Ovary (tissue), 9 donors: ENCODE data around the gene C2CD3. TPM values are rescaled to one million over a fixed set of nuclear protein-coding genes. Genes with fewer than 3 reads are reported as not detected.

Experiments
- DNase-seq, 5 donors: peaks; one replicate each; pipeline ENCODE4 v3.0.0-alpha.2; 2019 to 2020
- H3K27ac ChIP-seq, 2 donors: fragments of 200-600 bp; one replicate each; pipeline versions ENCODE4 v1.5.1 to v1.8.0; 2019 to 2022
- H3K27me3 ChIP-seq: fragments of 200-600 bp; one replicate; pipeline ENCODE4 v1.8.0; 2022
- H3K36me3 ChIP-seq: fragments of 200-600 bp; sonication (generic); one replicate; pipeline ENCODE4 v1.5.1; 2019
- H3K4me1 ChIP-seq: one replicate; pipeline ENCODE4 v1.8.1; 2013; ENCODE audit warnings: mild to moderate bottlenecking, moderate library complexity; ENCODE audit not compliant: insufficient read depth
- H3K4me3 ChIP-seq: fragments of 200-600 bp; sonication (generic); one replicate; pipeline ENCODE4 v1.5.1; 2017
- H3K9me3 ChIP-seq, 2 donors: fragments of 200-600 bp in 1 of 2; sonication (generic) in 1 of 2; one replicate each; pipeline versions ENCODE4 v1.5.1 to v1.8.1; 2013 to 2019; ENCODE audit warnings: mild to moderate bottlenecking in 1 of 2, moderate library complexity in 1 of 2
- EP300 ChIP-seq: sonication (generic); formaldehyde crosslinking; IDR thresholded peaks from one replicate; pipeline ENCODE4 v1.6.1; 2017; ENCODE audit warnings: antibody characterized with exemption
- POLR2A ChIP-seq: fragments of 450-650 bp; IDR thresholded peaks from one replicate; pipeline ENCODE4 v1.6.1; 2017; ENCODE audit warnings: antibody characterized with exemption, mild to moderate bottlenecking, moderate library complexity
- WGBS, 3 donors: extraction: QIAGEN DNeasy Blood & Tissue Kit in 1 of 3; methylation state at CpG; one replicate each; pipeline versions ENCODE4 v1.1.5 to v1.1.7; 2013 to 2017; 5-methylcytosine and 5-hydroxymethylcytosine counted together
- intact Hi-C, 4 donors: fragments of 100-400 bp; cut with DNase I; formaldehyde crosslinking; loops; one replicate each; pipeline versions ENCODE4 v1.11.0 to v1.15.1; 2022 to 2023
- polyA plus RNA-seq, 2 donors: library from polyadenylated mRNA; stranded (reverse); fragments of 200-250 nt in 1 of 2; fragments of 350-450 nt in 1 of 2; fragmentation: Illumina TruSeq in 1 of 2; extraction: RNeasy Lipid Tissue Mini Kit (QIAGEN cat#74804) in 1 of 2; gene quantifications; one replicate each; pipeline ENCODE4 v1.2.3, GENCODE V29; 2013 to 2014
- total RNA-seq, 7 donors: library from RNA; depleted of rRNA in 2 of 7; stranded (reverse); fragments of >200 nt in 2 of 7; fragmentation: NEBNext Ultra II Directional in 3 of 7; extraction: Animal tissue kit (Norgen Biotek cat#: 25700) in 3 of 7; gene quantifications; one replicate each; pipeline versions ENCODE4 v1.1.0 to v1.2.4, GENCODE V29; 2016 to 2023
- TF ChIP-seq, protein P1 (sequence below), 3 donors: fragments of 450-650 bp in 2 of 3; fragments of 200-600 bp in 1 of 3; IDR thresholded peaks; one replicate each; pipeline versions ENCODE4 v1.5.1 to v1.8.0; 2016 to 2022; ENCODE audit warnings: antibody characterized with exemption in 3 of 3, mild to moderate bottlenecking in 1 of 3
- donor health status: DM: no; HTN: no; CAD: no; lungs with moderate emphysema.
- donor health status: DM: no; HTN: no; CAD: no.
- donor health status: Bipolar disorder and iron deficiency.
- donor health status: DM: yes; HTN: yes; CAD: no.
- donor health status: DM: no; HTN: no; CAD: no.
- donor health status: DM: yes; HTN: yes; CAD: no.

C2CD3 gene
- total and polyA plus RNA-seq, 9 donors, result 9.3 to 33.5 (median 17.5) TPM

DNA sequence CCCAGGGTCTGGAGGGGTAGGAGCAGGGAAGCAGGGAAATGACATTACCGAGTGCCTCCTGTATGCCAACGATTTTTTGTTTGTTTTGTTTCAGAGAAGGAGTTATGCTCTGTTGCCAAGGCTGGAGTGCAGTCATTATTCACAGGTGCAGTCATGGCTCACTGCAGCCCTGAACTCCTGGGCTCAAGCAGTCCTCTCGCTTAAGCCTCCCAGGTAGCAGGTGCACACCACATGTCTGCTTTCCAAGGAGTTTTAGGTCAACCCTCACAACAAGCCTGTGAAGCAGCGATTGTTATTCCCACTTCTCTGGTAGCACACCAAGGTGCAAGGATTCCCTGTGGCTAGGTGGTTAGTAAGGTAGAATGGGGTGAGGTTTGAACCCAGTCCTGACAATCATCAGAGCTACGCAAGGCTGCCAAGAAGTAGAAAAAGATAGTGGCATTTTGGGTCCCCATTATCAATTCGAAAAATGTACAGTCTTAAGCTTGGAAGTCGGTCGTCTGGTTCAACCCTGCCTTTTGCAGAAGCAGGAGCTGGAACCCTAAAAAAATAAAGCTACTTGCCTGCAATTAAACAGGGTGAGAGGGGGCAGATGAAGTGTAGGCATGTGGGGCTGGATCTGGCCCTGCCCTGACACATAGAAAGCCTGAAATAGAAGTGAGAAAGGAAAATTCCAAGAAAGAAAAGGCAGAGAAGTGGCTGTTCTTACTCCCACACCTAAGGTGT lies 171.1 kb downstream of the C2CD3 start:
- no peaks in the 10 kb centered on the region for H3K9me3 ChIP-seq
- intact Hi-C loops, result no loop called here
- no peak for DNase-seq
- WGBS, 3 donors, result 79 to 83% (median 79%) methylated on average over 8 of the region's 8 CpGs
- H3K27ac ChIP-seq, result no peak overlapping the region
- TF ChIP-seq, protein P1, sequence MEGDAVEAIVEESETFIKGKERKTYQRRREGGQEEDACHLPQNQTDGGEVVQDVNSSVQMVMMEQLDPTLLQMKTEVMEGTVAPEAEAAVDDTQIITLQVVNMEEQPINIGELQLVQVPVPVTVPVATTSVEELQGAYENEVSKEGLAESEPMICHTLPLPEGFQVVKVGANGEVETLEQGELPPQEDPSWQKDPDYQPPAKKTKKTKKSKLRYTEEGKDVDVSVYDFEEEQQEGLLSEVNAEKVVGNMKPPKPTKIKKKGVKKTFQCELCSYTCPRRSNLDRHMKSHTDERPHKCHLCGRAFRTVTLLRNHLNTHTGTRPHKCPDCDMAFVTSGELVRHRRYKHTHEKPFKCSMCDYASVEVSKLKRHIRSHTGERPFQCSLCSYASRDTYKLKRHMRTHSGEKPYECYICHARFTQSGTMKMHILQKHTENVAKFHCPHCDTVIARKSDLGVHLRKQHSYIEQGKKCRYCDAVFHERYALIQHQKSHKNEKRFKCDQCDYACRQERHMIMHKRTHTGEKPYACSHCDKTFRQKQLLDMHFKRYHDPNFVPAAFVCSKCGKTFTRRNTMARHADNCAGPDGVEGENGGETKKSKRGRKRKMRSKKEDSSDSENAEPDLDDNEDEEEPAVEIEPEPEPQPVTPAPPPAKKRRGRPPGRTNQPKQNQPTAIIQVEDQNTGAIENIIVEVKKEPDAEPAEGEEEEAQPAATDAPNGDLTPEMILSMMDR (IDR thresholded peaks at IDR 0.05), result no peak
- TF ChIP-seq EP300 (no peak), POLR2A (no peak)
- no peaks in the 10 kb centered on the region for H3K36me3 ChIP-seq
- H3K4me3 ChIP-seq, result no peak overlapping the region
- H3K27me3 ChIP-seq, result no peaks in the 10 kb centered on the region
- no peaks in the 10 kb centered on the region for H3K4me1 ChIP-seq

GRCh38 chr11:73998846-73999575 lies 171.8 kb downstream of the C2CD3 start:
- H3K4me1 ChIP-seq, result no peaks in the 10 kb centered on the region
- no peaks in the 10 kb centered on the region for H3K9me3 ChIP-seq
- H3K27ac ChIP-seq, result no peak overlapping the region
- TF ChIP-seq, protein P1 (IDR thresholded peaks at IDR 0.05), result no peak
- TF ChIP-seq EP300 (no peak), POLR2A (no peak)
- WGBS, 3 donors, result 90 to 96% (median 92%) methylated on average over 13 of the region's 13 CpGs
- intact Hi-C loops, result no loop called here
- no peak for DNase-seq
- no peaks in the 10 kb centered on the region for H3K27me3 ChIP-seq
- H3K4me3 ChIP-seq, result no peak overlapping the region
- no peaks in the 10 kb centered on the region for H3K36me3 ChIP-seq

DNA sequence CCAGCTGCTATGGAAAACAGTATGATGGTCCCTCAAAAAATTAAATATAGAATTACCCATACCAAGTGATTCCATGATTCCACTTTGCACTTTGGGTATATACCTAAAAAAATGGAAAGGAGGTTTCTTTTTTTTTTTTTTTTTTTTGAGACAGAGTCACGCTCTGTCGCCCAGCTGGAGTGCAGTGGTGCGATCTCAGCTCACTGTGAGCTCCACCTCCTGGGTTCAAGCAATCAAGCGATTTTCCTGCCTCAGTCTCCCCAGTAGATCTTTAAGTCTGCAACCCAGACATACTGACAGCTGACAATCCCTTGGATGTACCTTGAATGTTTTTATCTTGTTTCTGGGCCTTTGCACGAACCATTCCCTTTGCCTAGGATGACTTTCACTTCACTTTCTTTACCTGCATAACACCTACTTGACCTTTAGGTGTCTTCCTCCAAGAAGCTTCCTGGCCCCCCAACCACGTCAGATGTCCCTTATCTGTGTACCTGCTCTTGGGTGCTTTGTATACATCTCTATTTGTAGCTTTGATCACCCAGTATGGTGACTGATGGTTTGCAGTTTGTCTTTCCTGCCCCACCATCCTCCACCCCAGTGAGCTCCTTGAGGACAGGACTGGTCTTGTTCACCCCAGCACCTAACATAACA lies 173.6 kb downstream of the C2CD3 start:
- DNase-seq, result no peak
- H3K4me1 ChIP-seq, result no peaks in the 10 kb centered on the region
- no peak overlapping the region for H3K4me3 ChIP-seq
- no peak overlapping the region for H3K27ac ChIP-seq
- H3K27me3 ChIP-seq, result no peaks in the 10 kb centered on the region
- no peaks in the 10 kb centered on the region for H3K36me3 ChIP-seq
- intact Hi-C loops, result no loop called here
- WGBS, 3 donors, result 79 to 92% (median 86%) methylated on average over 6 of the region's 6 CpGs
- H3K9me3 ChIP-seq, result no peaks in the 10 kb centered on the region
- TF ChIP-seq EP300 (no peak), POLR2A (no peak)
- TF ChIP-seq, protein P1 (IDR thresholded peaks at IDR 0.05), result no peak

- H3K36me3 ChIP-seq, result no peaks in the 10 kb centered on the region
- no peaks in the 10 kb centered on the region for H3K9me3 ChIP-seq
- intact Hi-C loops, result no loop called here
- no peak for DNase-seq
- H3K4me1 ChIP-seq, result no peaks in the 10 kb centered on the region
- H3K27me3 ChIP-seq, result no peaks in the 10 kb centered on the region
- WGBS, 3 donors, result 86 to 90% (median 87%) methylated on average over 4 of the region's 4 CpGs
- H3K4me3 ChIP-seq, result no peak overlapping the region
- TF ChIP-seq POLR2A, result no peak
- TF ChIP-seq EP300, result no peak
- TF ChIP-seq, protein P1 (IDR thresholded peaks at IDR 0.05), result no peak
- H3K27ac ChIP-seq, result no peak overlapping the region
These were observed 174.5 kb downstream of the C2CD3 start for GRCh38 chr11:73996161-73996747.
